B cell (primary cell): ENCODE data around the gene IL5RA.

Source experiments
- EZH2 ChIP-seq: IDR thresholded peaks from 2 replicates; pipeline ENCODE4 v1.6.1; 2012; ENCODE audit warnings: borderline replicate concordance, low read depth, mild to moderate bottlenecking, moderate library complexity, low read length; ENCODE audit not compliant: insufficient read depth, poor library complexity, severe bottlenecking
- TF ChIP-seq, protein P1 (sequence below): fragments of 200-600 bp; IDR thresholded peaks from one replicate; pipeline ENCODE4 v1.8.0; 2022; ENCODE audit warnings: antibody characterized with exemption, mild to moderate bottlenecking

DNA sequence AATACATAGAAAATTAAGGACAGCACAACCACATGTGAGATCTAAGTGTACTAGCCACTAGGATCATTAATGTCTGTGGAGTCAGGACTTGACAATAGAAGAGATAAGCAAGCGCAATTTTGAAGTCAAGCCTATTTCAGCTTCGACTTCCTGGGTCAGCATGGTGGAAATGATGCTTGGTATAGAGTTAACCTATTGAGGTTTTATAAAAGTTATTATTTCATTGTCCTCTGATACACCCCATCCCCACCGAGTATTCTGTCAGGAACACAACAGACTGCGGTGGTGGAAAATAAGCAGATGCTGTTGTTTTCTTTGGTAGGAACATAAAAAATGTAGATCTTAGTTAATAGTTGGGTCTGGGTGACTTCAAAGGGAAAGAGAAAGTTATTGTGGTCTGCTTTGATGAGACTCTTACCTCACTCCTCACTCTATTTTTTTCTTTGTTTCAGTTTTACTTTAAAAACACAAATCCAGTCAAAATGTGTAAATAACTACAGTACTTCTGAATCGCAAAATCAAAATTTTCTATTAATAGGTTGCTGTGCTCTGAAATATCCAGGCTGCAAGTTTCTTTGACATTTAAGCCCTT is 82.1 kb downstream of the IL5RA start:
- TF ChIP-seq, protein P1, sequence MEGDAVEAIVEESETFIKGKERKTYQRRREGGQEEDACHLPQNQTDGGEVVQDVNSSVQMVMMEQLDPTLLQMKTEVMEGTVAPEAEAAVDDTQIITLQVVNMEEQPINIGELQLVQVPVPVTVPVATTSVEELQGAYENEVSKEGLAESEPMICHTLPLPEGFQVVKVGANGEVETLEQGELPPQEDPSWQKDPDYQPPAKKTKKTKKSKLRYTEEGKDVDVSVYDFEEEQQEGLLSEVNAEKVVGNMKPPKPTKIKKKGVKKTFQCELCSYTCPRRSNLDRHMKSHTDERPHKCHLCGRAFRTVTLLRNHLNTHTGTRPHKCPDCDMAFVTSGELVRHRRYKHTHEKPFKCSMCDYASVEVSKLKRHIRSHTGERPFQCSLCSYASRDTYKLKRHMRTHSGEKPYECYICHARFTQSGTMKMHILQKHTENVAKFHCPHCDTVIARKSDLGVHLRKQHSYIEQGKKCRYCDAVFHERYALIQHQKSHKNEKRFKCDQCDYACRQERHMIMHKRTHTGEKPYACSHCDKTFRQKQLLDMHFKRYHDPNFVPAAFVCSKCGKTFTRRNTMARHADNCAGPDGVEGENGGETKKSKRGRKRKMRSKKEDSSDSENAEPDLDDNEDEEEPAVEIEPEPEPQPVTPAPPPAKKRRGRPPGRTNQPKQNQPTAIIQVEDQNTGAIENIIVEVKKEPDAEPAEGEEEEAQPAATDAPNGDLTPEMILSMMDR, result no peak
- TF ChIP-seq EZH2, result no peak
